ENCODE measurements around the gene BHLHA15.

GRCh38 chr7:98236355-98237185 is 25.3 kb downstream of the BHLHA15 start:
- TF ChIP-seq CTCF (IDR thresholded peaks at IDR 0.05; ENCODE audit: insufficient read depth, low read length, poor library complexity, severe bottlenecking) (no peak), EZH2phosphoT487 (conservative IDR thresholded peaks at IDR 0.05; ENCODE audit: low read length) (no peak)
